GM19452 (cell line): ENCODE measurements around the gene SYNPO2.

ENCODE experiments used
- ATAC-seq: cut with Tn5 transposase; IDR thresholded peaks from one replicate; pipeline ENCODE4 v1.9.1; 2021; ENCODE audit not compliant: unreplicated experiment

The SYNPO2 gene

DNA sequence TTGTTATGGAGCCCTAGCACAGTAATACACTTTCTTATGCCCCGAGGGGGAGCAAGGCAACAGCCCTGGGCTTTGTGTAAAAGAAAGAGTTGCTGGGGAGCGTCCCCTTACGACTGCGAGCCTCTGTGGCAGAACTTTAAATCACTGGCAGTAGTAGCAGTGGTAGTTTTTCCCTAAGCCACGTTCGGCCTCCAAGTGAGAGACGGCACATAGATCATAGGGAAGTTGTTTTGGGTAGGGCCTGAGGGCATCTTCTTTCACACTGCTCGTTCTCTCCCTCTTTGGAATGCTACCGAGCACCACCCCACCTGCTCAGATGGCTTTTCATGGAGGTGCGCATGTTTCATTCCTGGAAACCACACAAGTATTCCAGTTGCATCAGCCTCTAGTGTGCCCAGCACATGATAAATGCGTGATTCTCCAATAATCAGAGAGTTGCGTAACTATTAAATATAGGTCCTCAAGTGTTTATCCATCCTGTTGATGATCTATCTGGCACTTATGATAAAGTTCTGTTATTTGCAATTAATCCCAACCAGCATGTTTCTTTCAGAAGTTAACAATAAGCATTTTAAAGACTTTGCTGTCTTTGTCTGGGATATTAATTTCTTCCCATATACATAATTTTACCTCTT lies 7.0 kb upstream of the SYNPO2 start:
- no peak for ATAC-seq

DNA sequence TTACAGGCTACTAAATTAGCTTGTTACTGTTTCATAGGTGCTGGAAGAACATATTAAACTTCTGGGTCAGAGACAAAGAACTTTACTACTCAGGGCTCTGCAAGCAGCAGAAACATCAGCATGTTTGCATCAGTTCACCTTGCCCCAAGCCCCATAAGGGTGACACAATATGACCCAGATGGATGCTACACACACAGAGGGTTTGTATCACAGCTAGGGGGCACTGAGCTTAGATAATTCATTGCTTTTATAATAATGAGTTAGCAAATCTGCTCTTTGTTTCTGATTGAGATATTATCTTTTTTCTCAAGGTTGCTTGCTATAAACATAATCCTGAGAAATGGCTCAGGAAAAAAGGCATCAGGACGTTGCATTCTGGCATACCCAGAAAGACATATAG lies 4.8 kb upstream of the SYNPO2 start:
- no peak for ATAC-seq

DNA sequence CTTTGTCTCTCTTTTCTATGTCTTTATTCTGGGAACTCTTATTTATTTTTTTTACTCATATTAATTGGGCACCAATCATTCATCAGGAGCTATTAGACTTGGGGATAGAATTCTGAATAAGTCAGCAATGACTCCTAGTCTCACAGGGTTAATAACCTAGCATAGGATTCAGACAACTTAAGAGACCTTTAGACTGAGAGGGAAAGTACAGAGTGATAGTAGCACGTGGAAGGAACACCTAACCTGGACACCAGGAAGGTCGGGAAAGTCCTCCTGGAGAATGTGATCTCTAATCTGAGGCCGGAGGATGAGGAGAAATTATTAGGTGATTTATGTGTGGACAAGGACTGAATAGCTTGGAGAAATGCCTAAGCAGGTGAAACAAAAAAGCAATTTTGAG lies 3.9 kb upstream of the SYNPO2 start:
- no peak for ATAC-seq

DNA sequence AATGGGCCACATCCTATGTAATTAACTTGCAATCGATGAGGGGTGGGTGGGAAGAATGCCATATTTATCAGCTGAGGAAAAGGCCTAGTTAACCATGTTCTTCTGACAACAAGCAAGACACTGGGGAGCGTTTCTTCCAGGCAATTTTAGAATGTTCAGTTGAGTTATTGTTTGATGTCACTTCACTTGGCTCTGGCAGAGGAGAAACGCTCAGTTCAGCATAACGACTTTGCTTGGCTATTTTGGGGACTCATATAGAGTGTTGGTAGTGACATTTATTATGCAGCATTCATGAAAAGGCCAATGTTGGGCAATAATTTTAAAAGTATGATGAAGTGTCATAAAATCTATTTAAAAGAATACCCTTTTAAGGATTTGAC lies 648 bp downstream of the SYNPO2 start:
- no peak for ATAC-seq

DNA sequence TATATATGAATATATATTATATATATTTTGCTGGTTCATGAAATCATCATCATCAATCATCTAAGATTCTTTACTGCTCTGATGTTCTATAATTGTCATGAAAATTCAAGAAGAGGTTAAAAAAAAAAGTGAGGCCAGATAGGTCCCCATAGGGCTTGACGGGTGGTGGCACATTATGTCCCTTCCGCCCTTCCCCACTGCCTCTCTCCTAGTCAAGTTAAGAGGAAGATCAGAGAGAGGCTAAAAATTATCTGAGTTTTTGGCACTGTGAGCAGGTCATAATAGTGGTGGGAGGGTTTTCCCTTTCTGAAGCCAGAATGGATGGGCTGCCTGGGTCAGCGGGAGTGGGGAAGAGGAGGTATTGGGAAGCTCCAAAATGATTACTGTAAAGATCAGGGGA lies 5.4 kb downstream of the SYNPO2 start:
- no peak for ATAC-seq

DNA sequence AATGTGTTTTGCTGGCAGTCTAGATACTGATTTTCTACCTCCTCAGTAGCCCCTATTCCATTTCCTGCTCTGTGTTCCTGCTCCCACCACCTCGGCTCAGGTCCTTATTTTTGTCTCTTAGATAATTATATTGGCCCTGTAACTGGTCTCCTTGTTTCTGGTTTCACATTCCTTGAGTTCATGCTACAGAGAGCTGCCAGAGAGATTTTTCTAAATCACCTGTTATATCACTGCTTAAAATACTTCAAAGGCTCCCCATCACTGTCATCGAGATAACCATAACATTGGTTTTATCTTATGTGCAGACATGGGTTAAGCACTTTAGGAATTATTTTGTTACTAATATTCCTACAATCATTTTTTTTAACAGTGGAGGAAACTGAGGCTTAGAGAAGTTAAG lies 9.6 kb downstream of the SYNPO2 start:
- ATAC-seq, result no peak

DNA sequence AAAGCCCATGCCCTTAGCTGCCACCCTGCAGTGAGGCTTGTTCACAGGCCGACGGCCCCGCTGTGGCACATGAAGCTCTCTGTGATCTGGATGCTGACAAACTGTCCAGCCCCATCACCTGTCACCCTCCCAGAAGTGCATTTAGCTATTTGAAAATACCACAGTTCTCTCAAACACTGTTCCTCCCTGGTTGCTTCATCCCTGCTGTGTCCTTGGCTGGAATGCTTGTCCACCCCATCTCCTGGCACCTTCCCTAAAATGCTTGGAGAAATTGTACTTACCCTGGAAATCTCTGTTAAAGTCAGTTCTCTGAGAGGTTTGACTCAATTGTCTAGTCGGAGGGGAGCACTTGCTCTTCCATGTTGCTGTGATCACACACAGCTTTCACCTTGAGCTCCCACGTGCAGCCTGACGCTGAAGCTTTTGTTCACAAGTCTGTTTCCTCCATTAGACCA lies 10.1 kb downstream of the SYNPO2 start:
- no peak for ATAC-seq

DNA sequence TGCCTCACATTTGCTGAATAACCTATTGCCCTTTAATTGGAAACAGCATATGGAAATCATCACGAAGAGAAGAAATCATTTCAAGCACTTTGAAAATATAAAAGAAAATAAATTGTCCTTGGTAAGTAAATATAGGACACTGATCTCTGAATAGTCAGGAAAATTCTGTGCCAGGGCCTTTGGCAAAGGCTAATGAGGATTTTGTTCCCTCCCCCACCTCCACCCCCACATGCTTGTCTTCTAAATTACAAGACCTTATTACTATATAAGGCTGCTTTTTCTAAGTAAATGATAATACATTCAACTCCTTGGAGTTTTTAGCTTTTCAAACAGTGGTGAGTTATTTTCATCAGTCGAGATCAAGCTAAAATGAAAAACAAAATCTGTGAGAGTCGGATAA lies 15.8 kb downstream of the SYNPO2 start:
- no peak for ATAC-seq

DNA sequence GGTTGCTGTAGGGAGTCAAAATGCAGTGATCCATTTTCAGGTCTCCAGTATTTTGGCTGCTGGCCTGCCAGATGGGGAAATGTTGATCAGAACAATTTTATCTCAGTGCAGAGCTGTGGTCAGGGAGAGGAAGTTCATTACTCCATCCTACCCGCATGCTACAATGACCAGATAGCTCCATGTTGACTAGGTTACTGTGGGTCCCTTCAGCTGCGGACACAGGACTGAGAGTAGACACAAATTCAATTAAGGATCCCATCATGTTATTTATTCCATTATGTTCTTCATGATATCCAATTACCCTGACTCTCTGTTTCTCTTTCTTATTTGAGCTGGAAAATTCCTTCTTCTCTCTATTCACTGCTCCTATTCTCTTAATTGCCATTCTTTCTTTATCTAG lies 16.3 kb downstream of the SYNPO2 start:
- no peak for ATAC-seq

DNA sequence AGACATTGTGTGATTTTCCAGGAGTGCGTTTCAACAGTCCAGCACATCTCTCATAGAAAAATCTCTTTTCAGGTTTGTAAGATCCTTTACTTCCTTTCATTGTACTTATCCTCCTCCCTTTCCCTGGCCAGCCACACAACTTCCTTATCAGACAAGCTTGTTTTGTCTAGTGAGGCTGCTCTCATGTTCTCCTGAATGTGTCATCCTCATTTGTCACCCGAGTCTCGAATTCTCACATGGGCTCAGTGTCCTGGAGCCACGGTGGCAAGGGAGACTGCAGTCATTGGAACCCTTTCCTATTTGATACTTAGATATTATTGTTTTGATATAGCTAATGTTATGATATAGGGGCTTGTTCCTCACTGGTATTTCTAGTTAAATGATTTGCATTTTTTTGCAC lies 16.9 kb downstream of the SYNPO2 start:
- no peak for ATAC-seq

DNA sequence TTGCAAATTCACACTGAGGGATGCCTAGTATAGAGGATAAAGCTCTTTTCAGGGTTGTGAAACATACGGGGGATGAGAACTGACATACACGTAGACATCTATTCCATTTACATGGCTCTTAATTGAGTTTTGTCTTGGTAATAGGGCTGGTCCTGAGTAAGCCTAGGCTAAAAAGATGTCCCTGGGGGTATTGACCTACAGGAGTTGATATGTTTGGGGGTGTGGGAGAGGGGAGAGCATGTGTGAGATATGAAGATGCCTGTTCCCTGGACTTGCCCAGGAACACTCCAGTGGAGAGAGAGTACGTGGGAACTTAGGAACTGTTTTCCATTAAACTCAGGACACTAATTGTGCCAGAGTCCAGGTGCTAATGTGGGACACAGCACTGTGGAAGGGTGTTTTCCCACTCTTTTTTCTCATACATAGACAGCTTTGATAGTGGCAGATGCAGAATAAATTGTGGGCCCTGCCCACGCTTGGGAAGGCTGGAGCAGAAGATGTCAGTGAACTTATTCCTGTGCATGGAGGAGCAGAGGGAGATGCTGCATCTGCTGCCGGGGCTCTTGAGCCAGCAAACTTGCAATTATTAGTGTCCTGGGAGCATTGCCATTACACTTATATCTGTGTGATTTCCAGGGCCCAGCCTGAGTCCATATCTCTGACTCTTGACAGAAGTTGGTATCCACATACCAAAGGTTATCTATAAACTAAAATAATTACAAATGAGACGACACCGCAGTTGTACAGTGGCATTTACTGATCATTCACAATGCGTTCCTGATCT lies 20.7 kb downstream of the SYNPO2 start:
- ATAC-seq, result no peak

DNA sequence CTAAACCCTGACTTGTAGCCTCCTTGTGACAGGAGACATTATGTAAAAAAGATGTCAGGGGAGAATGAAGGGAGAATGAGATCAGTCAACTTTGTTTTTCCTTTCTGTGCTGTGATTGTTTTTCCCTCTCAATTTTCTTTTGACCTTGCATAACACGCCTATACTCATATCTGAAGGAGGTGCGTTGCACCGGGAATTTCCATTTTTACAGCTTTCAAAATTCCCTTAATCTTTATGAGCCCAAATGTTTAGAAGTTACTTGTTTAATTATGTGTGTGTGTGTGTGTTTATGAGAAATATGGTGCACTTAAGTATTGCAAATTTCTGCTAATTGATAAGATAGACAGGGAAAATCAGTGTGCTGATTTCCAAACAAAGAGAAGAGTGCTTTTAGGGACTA lies 21.6 kb downstream of the SYNPO2 start:
- ATAC-seq, result no peak

DNA sequence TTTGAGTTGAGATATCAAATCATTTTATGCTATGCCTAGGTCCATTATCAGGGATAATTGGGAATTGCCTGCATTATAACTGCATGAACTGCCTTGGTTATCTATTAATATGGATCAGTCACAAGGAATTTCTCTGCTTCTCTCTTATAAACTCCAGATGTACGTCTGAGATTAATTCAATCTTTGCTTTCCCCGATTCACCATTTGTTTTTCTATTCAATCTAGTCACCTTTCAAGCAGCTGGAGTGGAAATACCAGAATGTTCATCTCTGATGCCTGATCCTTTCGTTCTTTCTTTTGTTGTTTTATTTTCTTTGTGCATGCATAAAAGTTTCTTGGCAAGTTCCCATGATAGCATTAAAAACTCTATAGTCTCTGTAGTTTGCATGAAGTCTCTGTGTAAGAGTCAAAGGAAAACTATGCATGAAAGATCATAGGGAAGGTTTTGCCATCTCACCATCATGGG lies 22.6 kb downstream of the SYNPO2 start:
- no peak for ATAC-seq

DNA sequence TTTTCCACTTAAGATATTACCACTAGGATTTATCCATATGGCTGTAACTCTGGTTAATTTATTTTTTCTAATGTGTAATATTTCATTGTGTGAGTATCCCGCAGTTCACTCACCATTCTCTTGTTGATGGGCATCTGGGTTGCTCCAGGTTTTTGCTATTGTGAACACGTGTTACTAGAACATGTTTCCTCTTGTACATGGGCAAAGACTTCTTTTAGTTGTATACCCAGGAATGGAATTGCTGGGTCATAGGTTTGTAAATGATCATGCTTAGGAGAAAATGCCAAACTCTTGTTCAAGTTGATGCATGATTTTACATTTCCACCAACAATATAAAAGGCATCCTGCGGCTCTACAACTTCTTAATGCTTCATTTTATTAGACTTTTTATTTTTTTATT lies 26.8 kb downstream of the SYNPO2 start:
- ATAC-seq, result no peak

DNA sequence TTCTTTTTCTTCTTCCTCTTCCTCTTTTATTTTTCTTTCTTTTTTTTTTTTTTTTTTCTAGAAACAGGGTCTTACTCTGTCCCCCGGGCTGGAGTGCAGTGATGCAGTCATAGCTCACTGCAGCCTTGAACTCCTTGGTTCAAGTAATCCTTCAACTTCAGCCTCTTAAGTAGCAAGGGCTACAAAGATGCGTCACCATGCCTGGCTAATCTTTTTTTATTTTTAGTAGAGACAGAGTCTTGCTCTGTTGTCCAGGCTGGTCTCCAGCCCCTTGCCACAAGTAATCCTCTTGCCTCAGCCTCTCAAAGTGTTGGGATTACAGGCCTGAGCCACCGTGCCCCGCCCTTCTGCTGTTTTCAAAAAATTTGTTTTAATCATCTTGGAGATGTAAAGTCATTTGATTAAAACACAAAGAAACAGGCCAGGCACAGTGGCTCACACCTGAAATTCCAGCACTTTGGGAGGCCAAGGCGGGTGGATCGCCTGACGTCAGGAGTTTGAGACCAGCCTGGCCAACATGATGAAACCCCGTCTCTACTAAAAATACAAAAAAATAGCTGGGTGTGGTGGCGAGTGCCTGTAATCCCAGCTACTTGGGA lies 28.1 kb downstream of the SYNPO2 start:
- no peak for ATAC-seq

DNA sequence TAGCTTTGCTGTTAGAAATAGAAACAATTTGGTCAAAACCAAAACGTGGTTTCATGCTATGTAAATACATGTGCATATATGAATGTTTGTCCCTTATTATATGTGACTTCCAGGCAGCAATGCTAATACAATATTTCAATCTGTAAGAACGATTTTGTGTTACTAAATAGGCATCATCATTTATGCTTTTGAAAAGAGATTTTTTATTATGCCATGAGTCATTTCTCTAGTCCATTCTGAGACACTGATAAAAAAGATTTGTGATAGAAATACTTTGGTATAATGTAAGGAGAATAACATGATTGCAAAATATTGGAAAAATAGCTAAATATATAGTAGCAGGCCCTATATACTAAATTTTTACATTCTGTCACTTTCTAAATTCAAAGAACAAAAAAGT lies 28.9 kb downstream of the SYNPO2 start:
- no peak for ATAC-seq

DNA sequence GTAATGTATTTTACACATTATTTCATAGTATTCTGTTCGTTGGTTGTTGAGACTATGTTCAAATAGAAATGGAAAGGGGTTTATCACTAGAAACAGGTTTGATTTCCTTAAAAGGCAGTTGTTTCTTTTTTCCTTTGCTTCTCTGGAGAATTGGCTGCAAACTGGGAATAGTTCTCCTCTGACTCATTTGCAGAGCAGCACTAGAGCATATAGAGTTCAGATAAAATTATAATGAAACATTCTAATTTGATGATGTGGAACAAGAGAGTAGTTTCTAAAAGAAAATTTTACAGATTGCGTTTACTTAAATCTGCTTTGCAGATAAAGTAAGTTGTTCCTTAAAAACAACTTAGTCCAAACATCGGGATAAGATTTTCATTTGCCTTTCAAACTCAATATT lies 29.7 kb downstream of the SYNPO2 start:
- ATAC-seq, result no peak

DNA sequence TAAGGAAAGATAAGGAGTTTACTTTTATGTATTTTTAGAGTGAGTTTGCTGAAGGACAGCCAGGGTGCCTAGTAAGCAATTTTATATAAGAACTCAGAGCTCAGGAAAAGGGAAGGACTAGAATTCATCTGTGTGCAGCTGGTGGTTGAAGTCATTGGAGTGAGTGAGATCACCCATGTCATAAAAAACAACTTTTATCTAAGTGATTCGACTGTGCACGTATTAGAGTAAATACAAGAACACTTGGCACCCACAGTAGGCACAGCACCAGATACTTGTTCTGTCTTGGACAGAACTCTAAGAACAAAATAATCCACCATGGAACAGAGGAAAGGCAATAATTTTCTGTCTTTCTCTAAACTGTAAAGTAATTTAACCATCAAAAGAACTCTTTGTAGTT lies 31.6 kb downstream of the SYNPO2 start:
- no peak for ATAC-seq

DNA sequence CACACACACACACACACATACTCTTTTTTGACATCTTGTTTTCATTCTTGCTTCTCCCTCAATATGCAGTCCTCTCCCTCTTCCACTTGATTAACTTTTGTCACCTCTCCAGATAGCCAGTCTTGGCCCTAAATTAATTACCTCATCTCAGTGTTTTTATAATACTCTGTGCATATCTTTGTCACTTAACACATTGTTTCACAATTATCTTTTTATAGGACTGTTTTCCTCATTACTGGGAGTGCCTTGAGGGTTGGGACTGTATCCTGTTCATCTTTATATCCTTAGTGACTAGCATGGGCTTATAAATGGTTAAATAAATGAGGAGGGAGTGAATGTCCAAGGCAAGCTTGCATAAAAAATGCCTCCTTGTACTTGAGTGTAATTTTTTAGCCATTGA lies 33.1 kb downstream of the SYNPO2 start:
- no peak for ATAC-seq

DNA sequence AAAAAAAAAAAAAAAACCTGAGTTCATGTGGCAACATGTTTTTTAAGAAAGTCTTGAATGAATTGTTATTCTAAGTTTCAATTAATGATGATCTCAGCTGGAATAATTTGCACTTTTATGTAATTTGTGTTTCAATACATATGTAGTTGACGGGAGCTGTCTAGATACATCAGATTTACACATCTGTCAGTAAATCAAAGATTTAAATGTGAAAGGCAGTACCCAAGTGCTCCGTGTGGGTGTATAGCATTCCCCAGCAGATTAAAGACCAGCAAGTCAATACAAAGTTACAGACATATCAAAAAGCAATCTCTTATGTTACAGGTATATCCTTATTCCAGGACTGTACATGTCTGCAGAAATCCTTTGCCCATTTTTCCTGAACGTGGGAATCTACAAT lies 35.2 kb downstream of the SYNPO2 start:
- ATAC-seq, result no peak

DNA sequence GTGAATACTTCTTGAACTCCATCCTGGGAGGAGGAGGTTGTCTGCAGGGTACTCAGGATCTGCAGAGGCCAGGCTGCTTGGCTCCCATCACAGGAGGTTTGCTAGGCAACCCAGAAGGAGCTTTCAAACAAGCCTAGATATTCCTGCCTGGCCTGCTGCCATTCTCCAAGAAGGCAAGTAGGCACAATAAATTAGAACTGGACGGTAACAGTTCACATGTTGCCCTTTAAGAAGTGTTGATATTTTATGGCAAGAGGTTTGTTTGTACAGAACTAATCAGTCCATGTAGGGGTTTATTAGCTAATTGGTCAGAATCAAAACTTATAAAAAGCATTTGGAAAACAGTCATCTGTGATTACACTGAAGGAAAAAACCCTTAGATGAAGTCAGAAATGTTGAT lies 39.3 kb downstream of the SYNPO2 start:
- no peak for ATAC-seq

DNA sequence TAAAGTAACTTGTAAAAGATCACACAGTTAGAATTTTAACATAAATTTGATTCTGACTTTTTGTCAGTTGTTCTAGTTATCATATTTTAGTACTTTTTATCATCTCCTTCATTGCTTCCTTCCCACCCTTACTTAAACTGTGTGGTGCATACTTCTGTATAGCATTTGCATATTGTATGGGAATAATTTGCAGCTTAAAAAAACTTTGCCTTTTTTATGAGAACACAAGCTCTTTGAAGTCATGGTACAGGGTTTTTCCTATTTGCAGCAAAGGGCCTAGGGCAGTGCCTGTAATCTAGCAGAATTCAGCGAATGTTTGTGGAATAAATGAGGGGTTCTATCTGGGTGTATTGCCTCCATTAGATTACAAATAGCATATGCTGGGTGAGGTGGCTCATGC lies 41.6 kb downstream of the SYNPO2 start:
- no peak for ATAC-seq
